Measurements from ENCODE around the gene ITGB7.
"Not testable (repeated sequence)": the region's sequence is repeated elsewhere in the genome, so short reads cannot be mapped to it uniquely, and the experiment has no call there.

Gene ITGB7

GRCh38 chr12:53176750-53177149 lies 30.3 kb downstream of the ITGB7 start:
- no peak for DNase-seq

- peak; percentile 64 for DNase-seq
These were observed 32.1 kb downstream of the ITGB7 start for GRCh38 chr12:53174881-53175491.

GRCh38 chr12:53173085-53173715 lies 33.9 kb downstream of the ITGB7 start:
- DNase-seq, result no peak

DNA sequence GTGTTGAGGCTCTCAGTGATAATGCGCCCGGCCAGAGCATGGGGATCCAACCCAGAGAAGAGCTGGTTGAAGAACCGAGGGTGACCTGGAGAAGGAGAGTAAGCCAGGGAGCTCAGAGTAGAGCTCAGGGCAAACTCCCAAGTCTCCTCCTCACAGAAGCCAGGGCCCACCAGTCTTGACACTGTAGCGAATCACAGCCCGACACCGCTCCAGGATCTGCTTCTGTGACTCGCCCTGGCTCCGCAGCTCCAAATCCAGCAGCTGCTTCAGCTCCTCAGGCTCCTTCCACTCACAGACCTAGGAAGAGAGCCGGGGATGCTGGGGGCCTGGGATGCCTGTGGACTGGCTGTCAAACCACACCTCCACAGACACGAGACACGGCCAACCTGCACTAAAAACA lies 34.7 kb downstream of the ITGB7 start:
- no peak for DNase-seq

GRCh38 chr12:53171725-53172329 lies 35.2 kb downstream of the ITGB7 start:
- DNase-seq, result peak; percentile 55

- no peak for DNase-seq
These were observed 36.0 kb downstream of the ITGB7 start for GRCh38 chr12:53170876-53171724.

- DNase-seq, result no peak
These were observed 36.8 kb downstream of the ITGB7 start for GRCh38 chr12:53170215-53170614.

DNA sequence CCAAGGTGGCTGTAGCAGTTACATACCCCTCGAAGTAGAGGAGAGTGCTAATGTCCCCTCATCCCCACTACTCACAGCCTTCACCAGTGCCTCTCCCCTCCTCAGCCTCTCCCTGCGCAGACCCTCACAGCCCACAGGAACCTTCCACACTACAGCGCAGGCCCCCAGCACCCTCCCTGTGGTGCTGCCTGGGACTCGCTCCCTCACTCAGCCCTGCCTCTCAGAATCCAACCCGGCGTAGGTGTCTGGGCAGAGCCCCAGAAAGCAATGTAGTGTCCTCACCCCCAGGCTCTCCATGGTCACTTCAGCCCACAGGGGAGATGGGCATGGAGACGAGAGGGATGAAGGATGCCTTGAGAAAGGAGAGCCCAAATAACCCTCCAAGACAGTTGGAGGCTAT lies 37.4 kb downstream of the ITGB7 start:
- DNase-seq, result no peak

DNA sequence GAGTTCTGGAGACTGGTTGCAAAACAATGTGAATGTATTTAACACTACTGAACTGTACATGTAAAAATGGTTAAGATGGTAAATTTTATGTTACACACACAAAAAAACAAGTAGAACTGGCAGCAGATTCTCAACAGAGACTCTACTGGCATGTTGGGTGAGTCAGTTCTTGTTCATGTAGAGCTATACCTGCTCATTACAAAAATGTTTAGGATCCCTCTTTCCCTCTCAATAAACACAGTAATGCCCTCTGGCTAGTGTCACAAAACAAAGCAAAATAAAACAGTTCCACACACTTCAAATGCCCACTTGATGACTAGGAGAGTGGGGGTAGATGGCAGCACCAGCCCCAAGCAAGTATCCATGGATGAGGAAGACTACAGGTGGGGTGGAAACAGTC lies 40.2 kb downstream of the ITGB7 start:
- no peak for DNase-seq

DNA sequence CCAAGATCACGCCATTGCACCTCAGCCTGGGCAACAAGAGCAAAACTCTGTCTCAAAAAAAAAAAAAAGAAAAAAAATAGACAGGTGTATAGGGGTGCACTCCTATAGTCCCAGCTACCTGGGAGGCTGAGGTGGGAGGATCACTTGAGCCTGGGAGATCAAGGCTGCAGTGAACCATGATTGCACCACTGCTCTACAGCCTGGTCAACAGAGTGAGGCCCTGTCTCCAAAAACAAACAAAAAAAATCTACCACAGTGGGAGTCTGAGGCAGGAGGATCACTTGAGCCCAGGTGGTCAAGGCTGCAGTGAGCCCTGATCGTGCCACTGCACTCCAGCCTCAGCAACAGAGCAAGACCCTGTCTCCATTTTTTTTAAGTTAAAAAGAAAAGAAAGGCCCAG lies 44.0 kb downstream of the ITGB7 start:
- DNase-seq, result not testable (repeated sequence)

- DNase-seq, result no peak
These were observed 45.7 kb downstream of the ITGB7 start for GRCh38 chr12:53161119-53161911.

GRCh38 chr12:53160673-53161072 lies 46.4 kb downstream of the ITGB7 start:
- no peak for DNase-seq

DNA sequence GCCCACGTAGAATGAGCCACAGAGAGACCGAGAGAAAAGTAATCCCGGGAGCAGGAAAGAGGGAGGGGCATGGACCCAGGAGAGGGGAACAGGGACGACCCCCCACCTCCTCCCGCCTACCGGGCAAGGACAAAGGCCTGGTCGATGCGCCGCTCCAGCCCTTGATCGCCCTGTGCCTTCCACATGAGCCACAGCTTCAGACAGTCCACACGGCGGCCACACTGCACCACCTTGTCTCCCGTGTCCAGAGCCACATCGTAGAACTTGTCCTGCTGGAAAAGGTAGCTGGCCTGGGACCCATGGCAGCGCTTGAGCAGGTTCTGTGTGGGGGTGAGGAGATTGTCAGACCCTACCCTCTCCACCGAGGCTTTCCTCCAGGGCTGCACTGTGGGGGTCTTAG lies 47.1 kb downstream of the ITGB7 start:
- no peak for DNase-seq

DNA sequence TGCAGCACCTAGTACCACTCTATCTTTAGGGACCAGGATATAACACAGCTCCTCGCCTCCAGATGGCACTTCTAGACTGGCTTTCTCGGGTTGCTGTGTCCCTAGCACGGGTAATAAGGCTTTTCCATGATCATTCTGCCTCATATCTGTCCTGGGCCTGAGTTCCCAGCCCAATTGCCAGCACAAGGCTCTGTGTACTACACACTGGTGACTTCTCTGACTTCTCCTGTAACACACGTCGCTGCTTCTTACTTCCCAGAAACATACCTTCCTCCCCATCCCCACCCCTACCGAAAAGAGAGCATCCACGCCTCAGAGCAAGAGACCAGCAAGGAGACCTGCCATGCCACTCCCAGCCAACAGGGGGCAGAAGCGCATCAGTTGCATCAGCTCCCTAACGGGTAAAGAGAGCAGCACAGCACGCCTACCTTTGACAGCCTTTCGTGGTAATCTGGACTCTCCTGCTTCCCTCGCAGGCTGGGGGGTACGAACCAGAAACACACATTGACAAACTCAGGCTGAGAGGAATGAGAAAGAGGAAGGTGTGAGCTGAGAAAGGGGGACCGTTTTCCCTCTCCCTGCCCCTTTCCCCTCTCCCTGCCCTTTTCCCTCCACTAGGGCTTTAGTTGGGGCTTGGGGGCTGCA lies 47.7 kb downstream of the ITGB7 start:
- peak; percentile 63 for DNase-seq

- DNase-seq, result no peak
These were observed 54.7 kb downstream of the ITGB7 start for GRCh38 chr12:53152390-53152789.

GRCh38 chr12:53151039-53151438 lies 56.0 kb downstream of the ITGB7 start:
- DNase-seq, result no peak

DNA sequence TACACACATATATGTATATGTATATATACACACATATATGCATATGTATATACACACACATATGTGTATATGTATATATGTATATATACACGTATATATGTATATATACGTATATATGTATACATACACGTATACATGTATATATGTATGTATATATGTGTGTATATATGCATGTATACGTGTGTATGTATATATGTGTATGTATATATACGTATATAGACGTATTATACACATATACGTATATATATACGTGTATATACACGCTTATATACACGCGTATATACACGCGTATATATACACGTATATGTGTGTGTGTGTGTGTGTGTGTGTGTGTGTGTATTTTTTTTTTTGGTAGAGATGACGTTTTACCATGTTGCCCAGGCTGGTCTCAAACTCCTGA lies 59.4 kb downstream of the ITGB7 start:
- DNase-seq, result no peak

- DNase-seq, result no peak
These were observed 59.9 kb downstream of the ITGB7 start for GRCh38 chr12:53147181-53147580.

- DNase-seq, result no peak
These were observed 61.4 kb downstream of the ITGB7 start for GRCh38 chr12:53145383-53146260.

- no peak for DNase-seq
These were observed 63.7 kb downstream of the ITGB7 start for GRCh38 chr12:53143355-53143754.
